Parathyroid adenoma (tissue), 2 donors: ENCODE results near the gene CSMD2.

Experiments
- H2AFZ ChIP-seq: fragments of 300-600 bp; sonication (generic); one replicate; pipeline ENCODE4 v1.7.0; 2017; ENCODE audit warnings: antibody characterized with exemption, mild to moderate bottlenecking
- H3K27ac ChIP-seq: fragments of 300-600 bp; sonication (generic); one replicate; pipeline ENCODE4 v1.7.0; 2017
- H3K27me3 ChIP-seq: fragments of 300-600 bp; sonication (generic); one replicate; pipeline ENCODE4 v1.7.0; 2017; ENCODE audit warnings: low read length; ENCODE audit not compliant: control insufficient read depth, insufficient read depth
- H3K36me3 ChIP-seq: fragments of 300-600 bp; sonication (generic); one replicate; pipeline ENCODE4 v1.7.0; 2017; ENCODE audit warnings: low read length; ENCODE audit not compliant: control insufficient read depth, insufficient read depth
- H3K4me1 ChIP-seq: fragments of 300-600 bp; sonication (generic); one replicate; pipeline ENCODE4 v1.7.0; 2017; ENCODE audit warnings: control low read depth
- H3K4me2 ChIP-seq: fragments of 300-600 bp; sonication (generic); one replicate; pipeline ENCODE4 v1.7.0; 2017; ENCODE audit warnings: low read length
- H3K4me3 ChIP-seq: fragments of 300-600 bp; sonication (generic); one replicate; pipeline ENCODE4 v1.7.0; 2017; ENCODE audit warnings: low read depth, low read length
- H3K79me2 ChIP-seq: fragments of 300-600 bp; sonication (generic); one replicate; pipeline ENCODE4 v1.7.0; 2017; ENCODE audit warnings: control low read depth
- H3K9ac ChIP-seq: fragments of 300-600 bp; sonication (generic); one replicate; pipeline ENCODE4 v1.7.0; 2017; ENCODE audit warnings: mild to moderate bottlenecking
- H3K9me3 ChIP-seq: fragments of 300-600 bp; sonication (generic); one replicate; pipeline ENCODE4 v1.7.0; 2017; ENCODE audit warnings: low read length; ENCODE audit not compliant: control insufficient read depth
- TF ChIP-seq, protein P1 (sequence below): fragments of 300-600 bp; sonication (generic); IDR thresholded peaks from one replicate; pipeline ENCODE4 v1.7.0; 2017; ENCODE audit warnings: antibody characterized with exemption, mild to moderate bottlenecking
- donor health status: primary hyperparathyroidism.

Gene CSMD2

DNA sequence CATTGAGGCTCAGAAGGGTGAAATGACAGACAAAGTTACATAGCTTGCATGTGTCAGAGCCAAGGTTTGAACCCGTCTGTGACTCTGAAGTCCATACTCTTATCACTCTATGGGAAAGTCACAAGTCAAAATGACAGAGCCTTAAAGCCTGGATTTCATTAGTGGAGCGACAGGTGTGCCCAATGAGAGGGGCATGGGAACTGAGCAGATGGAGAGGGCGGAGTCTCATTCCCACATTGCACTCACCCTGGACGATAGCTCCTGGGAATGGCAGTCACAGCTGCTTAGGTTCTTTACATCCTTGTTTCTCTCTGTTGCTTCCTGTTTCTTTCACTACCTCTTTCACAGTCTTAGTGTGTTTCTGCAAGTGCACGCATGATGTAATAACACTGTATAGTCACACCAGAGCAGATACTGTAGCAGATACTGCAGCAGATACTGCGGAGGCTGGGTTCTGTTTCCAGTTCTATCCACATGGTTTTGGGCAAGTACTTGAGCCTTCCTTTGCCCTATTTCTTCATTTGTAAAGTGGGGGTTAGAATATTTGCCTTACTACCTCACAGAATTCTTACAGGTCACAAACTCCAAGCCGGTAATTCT, 565.4 kb downstream of the CSMD2 start:
- no peaks in the 10 kb centered on the region for H3K9me3 ChIP-seq
- no peaks in the 10 kb centered on the region for H3K4me1 ChIP-seq
- TF ChIP-seq, protein P1, sequence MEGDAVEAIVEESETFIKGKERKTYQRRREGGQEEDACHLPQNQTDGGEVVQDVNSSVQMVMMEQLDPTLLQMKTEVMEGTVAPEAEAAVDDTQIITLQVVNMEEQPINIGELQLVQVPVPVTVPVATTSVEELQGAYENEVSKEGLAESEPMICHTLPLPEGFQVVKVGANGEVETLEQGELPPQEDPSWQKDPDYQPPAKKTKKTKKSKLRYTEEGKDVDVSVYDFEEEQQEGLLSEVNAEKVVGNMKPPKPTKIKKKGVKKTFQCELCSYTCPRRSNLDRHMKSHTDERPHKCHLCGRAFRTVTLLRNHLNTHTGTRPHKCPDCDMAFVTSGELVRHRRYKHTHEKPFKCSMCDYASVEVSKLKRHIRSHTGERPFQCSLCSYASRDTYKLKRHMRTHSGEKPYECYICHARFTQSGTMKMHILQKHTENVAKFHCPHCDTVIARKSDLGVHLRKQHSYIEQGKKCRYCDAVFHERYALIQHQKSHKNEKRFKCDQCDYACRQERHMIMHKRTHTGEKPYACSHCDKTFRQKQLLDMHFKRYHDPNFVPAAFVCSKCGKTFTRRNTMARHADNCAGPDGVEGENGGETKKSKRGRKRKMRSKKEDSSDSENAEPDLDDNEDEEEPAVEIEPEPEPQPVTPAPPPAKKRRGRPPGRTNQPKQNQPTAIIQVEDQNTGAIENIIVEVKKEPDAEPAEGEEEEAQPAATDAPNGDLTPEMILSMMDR: no peak
- H3K27me3 ChIP-seq: no peaks in the 10 kb centered on the region
- no peak overlapping the region for H3K9ac ChIP-seq
- H2AFZ ChIP-seq: no peak overlapping the region
- no peaks in the 10 kb centered on the region for H3K79me2 ChIP-seq
- H3K4me3 ChIP-seq: no peak overlapping the region
- no peaks in the 10 kb centered on the region for H3K36me3 ChIP-seq
- H3K27ac ChIP-seq: no peak overlapping the region
- no peak overlapping the region for H3K4me2 ChIP-seq

DNA sequence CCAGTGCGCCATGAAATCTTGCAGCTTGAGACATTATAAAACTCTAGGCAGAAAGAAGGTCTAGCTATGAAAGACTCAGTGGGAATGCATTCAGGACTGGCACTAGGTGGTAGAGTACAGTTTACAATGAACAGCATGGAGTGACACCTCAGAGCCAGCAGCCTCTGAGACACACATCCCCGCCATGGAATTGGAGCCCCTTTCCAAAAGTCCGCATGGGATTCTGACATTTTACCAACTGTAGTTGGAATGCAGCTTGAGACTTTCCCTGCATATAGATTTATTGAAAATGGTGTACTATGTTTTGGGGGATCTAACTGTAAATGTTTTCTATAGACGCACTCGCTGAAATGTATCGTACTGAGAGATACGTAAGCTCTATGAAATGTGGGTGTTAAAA, 576.3 kb downstream of the CSMD2 start:
- no peak overlapping the region for H3K9ac ChIP-seq
- H3K9me3 ChIP-seq: no peaks in the 10 kb centered on the region
- no peaks in the 10 kb centered on the region for H3K36me3 ChIP-seq
- no peaks in the 10 kb centered on the region for H3K4me1 ChIP-seq
- H2AFZ ChIP-seq: no peak overlapping the region
- no peaks in the 10 kb centered on the region for H3K79me2 ChIP-seq
- H3K27me3 ChIP-seq: no peaks in the 10 kb centered on the region
- no peak overlapping the region for H3K4me2 ChIP-seq
- TF ChIP-seq, protein P1: no peak
- no peak overlapping the region for H3K4me3 ChIP-seq
- no peak overlapping the region for H3K27ac ChIP-seq

GRCh38 chr1:33586795-33587194, 578.2 kb downstream of the CSMD2 start:
- H3K27me3 ChIP-seq: no peaks in the 10 kb centered on the region
- no peak overlapping the region for H3K4me2 ChIP-seq
- TF ChIP-seq, protein P1: no peak
- no peak overlapping the region for H3K4me3 ChIP-seq
- H3K79me2 ChIP-seq: no peaks in the 10 kb centered on the region
- no peak overlapping the region for H3K9ac ChIP-seq
- no peaks in the 10 kb centered on the region for H3K4me1 ChIP-seq
- H2AFZ ChIP-seq: no peak overlapping the region
- no peaks in the 10 kb centered on the region for H3K36me3 ChIP-seq
- no peaks in the 10 kb centered on the region for H3K9me3 ChIP-seq
- H3K27ac ChIP-seq: no peak overlapping the region

DNA sequence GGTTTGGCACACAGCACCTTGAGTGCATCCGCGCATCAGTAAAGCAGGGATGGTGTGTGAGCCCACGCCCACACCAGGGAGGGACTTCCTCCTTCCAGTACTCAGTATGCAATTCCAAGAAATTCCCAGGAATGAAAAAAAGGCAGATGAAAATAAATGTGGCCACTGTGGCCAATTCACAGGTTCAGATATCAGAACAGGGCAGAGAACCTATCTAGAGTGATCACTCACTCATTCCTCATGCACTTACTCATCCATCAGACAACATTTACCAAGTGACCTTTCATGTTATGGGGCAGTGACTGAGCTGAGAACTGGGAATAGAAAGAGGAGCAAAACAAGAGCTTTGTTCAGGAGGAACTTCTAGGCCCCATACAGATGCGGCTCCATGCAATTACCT, 578.9 kb downstream of the CSMD2 start:
- Histone ChIP-seq H3K79me2 (no peaks in the 10 kb centered on the region), H3K27ac (no peak overlapping the region), H3K4me3 (no peak overlapping the region), H3K4me2 (no peak overlapping the region), H2AFZ (no peak overlapping the region), H3K27me3 (no peaks in the 10 kb centered on the region), H3K9ac (no peak overlapping the region), H3K4me1 (no peaks in the 10 kb centered on the region), H3K9me3 (no peaks in the 10 kb centered on the region), H3K36me3 (no peaks in the 10 kb centered on the region)
- TF ChIP-seq, protein P1: no peak

DNA sequence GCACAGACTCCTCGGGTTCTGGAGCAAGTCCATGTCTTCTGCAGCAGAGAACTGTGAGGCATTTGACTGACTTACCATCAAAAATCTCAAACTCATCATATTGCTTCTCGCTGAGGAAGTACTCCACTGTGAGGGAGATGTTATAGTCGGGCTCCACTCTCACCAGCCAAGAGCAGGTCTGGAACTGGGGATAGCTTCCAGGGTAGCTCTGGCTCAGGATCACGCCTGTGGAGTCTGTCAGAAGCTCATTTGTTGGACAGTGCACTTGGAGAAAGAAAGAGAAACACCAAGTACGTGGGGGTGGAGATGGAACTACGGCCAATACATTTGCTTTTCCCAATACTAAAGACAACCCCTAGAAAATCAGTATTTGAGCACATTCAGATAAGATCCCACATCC, 581.5 kb downstream of the CSMD2 start:
- no peaks in the 10 kb centered on the region for H3K4me1 ChIP-seq
- no peaks in the 10 kb centered on the region for H3K79me2 ChIP-seq
- no peak overlapping the region for H2AFZ ChIP-seq
- TF ChIP-seq, protein P1: no peak
- H3K9me3 ChIP-seq: no peaks in the 10 kb centered on the region
- H3K4me2 ChIP-seq: no peak overlapping the region
- H3K36me3 ChIP-seq: no peaks in the 10 kb centered on the region
- H3K9ac ChIP-seq: no peak overlapping the region
- no peak overlapping the region for H3K27ac ChIP-seq
- H3K4me3 ChIP-seq: no peak overlapping the region
- H3K27me3 ChIP-seq: no peaks in the 10 kb centered on the region
